GM15510 (cell line): ENCODE results near the gene SERTAD3.

ENCODE experiments used
- POLR2A ChIP-seq: IDR thresholded peaks from 3 replicates; pipeline ENCODE4 v1.6.1; 2011; ENCODE audit warnings: borderline replicate concordance; ENCODE audit not compliant: insufficient read length; ENCODE audit errors: extremely low read depth

SERTAD3 gene

DNA sequence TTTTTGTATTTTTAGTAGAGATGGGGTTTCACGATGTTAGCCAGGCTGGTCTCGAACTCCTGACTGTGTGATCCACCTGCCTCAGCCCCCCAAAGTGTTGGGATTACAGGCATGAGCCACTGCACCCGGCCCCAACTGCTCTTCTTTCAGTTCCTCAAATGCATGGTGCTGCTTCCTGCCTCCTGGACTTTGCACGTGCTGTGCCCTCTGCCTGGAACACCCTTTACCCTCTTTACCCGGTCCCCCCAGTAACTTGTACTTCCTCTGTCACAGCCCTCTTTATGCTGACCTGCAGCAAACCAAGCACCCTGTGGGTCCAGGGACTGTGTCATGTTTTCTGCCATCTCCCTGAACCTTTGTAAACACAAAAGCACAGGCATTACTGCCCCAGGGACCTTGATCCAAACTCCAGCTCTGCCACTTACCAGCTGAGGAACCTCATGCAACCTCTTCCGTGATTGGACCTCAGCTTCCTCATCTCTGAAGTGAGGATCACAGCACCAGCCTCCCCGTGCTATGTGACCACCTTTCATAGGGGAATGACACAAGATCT is 17.6 kb upstream of the SERTAD3 start:
- TF ChIP-seq POLR2A, result no peak

DNA sequence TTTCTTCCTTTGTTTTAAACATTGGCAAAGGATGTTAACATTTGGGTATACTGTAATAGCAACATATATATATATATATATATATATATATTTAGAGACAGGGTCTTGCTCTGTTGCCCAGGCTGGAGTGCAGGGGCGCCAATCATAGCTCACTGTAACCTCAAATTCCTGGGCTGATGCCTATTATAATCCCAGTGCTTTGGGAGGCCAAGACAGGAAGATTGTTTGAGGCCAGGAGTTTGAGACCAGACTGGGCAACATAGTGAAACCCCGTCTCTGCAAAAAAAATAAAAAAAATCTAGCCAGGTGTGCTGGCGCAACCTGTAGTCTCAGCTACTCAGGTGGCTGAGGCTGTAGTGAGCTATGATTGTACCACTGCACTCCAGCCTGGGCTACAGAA is 16.1 kb upstream of the SERTAD3 start:
- no peak for TF ChIP-seq POLR2A

DNA sequence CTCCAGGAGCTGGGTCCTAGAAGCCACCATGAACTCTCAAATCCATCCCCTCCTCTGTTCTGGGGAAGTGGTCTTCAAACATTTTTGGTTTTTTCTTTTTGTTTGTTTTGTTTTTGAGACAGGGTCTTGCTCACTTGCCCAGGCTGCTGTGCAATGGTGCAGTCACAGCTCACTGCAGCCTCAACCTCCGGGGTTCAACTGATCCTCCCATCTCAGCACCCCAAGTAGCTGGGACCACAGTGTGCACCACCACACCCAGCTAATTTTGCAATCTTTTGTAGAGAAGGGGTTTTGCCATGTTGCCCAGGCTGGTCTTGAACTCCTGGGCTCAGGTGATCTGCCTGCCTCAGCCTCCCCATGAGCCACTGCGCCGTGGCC is 14.5 kb upstream of the SERTAD3 start:
- TF ChIP-seq POLR2A, result no peak

DNA sequence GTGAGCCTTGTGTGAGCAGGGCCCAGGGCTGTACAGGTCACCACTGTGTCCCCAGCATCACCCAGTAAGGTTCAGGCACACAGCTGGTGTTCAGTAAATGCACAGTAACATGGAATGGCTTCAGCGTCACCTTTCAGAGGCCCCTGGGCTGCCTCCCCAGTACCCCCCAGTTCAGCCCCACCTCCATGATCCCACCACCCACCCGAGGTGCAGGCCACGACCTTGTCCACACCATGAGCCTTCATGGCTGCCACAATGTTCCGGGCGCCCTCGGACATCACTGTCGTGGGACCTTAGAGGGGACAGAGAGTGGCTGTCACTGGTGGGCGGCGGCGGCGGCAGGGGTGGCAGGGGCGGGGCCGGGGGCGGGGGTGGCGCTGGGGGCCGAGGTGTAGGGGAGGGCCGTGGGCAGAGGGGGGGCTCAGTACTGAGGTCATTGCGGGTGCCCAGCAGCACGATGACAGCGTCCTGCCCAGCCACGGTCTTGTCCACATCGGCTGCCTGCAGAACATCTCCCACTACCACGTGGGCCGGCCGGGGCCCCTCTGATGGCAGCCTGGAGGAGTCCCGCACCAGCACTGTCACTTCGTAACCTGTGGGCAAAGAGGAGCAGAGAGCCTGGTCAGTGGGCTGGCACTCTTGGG is 13.9 kb upstream of the SERTAD3 start:
- TF ChIP-seq POLR2A, result no peak

DNA sequence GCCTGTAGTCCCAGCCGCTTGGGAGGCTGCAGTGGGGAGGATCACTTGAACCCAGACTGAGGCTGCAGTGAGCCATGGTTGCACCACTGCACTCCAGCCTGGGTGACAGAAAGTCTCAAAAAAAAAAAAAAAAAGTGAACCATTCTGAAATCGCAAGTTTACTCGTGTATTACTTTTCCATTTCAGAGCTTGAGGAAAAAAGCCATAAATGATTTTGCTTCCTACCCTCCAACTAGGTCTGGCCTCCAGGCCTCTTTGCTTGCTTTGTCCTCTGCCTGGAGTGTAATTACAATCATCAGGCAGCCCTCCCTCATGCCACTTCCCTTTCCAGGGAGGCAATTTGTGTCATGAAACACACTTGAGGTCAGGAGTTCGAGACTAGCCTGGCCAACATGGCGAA is 12.9 kb upstream of the SERTAD3 start:
- TF ChIP-seq POLR2A, result no peak

DNA sequence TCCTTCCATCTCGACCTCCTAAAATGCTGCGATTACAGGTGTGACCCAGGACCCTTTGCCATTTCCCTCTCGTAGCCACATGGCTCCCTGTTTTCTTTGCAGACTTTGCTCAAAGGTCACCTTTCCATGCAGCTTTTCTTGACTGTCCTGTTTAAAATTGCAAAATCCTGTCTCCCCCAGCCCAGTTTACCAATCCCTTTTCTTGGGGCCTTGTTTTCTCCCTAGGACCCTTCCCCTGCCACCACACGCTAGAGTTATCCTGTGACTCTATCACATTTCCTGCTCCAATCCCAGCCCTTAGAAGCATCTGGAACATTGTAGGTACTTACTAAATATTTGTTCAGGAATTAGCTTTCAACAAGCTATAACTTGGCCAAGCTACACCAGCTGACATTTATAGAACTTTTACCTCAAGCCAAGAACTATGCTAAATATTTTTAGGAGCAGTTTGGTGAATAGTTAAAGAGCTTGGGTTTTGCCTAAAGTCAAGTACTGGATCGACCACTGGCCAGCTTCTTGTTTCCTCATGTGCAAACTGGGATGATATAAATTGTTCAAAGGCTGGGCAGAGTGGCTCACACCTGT is 9.1 kb upstream of the SERTAD3 start:
- TF ChIP-seq POLR2A, result no peak

DNA sequence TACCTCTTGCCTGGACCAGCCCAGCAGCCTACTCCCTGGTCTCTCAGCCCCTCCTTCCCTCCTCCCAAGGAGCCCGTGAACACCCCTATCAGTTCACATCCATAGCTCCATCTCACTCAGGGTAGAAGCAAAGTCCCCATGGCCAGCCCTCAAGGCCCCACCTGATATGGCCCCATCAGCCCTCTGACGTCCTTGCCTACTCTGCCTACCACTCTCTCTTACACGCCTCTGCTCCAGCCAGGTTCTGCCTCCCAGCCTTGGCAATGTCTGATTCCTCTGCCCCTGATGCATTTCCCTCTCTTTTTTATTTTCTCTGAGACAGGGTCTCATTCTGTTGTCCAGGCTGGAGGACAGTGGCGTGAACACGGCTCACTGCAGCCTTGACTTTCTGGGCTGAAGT is 7.9 kb upstream of the SERTAD3 start:
- no peak for TF ChIP-seq POLR2A

DNA sequence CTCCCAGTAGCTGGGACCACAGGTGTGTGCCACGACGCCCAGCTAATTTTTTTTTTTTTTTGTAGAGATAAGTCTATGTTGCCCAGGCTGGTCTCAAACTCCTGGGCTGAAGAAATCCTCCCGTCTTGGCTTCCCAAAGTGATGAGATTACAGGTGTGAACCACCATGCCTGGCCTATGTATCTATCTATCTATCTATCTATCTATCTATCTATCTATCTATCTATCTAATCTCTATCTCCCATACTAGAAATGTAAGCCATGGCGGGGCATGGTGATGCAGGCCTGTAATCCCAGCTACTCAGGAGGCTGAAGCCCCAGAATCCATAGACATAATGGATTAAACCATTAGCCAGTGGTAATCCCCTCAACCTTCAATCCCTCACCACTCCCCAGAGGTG is 6.5 kb upstream of the SERTAD3 start:
- TF ChIP-seq POLR2A, result no peak

DNA sequence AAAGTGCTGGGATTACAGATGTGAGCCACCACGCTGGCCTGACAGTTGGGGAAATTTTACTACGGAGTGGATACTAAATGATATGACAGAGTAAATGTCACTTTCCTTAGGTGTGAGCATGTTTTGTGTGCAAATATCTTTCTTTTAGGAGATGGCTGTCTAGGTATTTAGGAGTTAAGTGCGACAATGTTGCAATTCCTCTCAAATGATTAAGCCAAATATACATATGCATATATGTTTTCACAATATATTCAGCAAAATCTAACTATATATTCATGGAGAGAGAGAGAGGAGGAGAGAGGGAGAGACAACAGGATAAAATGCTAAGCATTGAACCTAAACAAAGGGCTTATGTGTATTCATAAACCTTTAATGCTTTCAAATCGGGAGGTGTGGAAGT is 5.4 kb upstream of the SERTAD3 start:
- TF ChIP-seq POLR2A, result no peak

DNA sequence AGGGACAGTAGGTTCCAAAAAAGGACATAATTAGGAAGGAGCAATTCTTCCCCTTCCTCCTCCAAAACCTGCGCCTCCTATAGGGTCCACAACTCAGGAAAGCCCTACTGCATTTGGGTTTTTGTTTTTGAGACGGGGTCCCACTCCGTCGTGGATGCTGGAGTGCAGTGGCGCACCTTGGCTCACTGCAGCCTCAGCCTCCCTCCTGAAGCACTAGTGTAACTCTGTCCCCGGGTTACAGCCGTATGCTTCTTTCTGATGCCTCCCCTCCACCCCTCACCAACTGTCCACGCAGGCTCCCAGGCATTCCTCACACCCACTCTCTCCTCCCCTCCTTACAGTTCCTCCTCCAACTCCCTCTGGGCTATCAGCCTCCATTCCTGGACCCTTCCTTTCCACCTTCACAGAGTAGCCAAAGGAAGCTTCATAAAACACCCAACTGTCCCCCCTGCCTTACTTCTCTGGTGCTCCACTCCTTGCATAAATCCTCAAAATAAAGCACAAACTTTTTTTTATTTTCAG is 2.2 kb upstream of the SERTAD3 start:
- TF ChIP-seq POLR2A, result no peak

DNA sequence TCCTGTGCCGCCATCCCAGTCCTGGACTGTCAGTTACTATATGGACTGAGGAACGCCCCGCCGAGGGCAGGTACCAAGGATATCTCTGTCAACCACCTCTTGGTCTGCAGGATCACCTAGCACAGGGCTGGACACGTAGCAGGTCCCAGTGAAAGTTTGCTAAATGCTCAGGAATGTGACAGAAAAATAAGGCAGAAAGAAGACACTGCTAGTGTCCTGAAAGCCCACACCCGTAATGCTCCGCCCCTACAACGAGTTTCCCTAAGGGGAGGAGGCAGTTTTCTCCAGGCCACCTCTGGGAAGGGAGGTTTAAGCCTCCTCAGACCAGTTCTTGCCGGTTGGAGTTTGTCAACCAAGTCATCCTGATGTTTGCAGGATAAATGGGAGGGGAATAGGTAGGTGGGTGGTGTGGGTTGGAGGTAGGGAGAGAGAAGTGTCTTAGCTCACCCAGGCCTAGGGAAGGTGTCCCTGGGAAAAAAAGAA is 1.7 kb upstream of the SERTAD3 start:
- no peak for TF ChIP-seq POLR2A

DNA sequence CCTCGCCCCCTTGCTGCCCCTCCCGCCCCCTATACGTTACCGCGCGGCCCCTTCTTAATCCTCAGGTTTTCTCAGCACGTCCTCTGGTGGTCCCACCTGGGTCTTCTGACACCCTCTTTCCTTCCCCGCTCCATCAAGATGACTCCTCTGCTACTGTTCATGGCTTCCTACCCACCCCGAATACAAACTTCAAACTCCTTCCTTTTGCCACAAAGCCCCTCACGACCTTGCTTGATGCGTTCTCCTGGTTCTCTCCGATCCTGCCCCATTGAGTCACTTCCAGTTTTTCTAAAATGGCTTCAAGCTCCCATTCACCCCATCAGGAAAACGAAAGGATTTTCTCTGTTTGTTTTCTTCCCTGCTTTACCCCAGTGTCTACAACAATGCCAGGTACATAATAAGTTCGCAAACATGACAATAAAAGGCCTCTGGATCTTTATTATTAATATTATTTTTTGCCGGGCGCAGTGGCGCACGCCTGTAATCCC is 734 bp upstream of the SERTAD3 start:
- TF ChIP-seq POLR2A, result no peak

DNA sequence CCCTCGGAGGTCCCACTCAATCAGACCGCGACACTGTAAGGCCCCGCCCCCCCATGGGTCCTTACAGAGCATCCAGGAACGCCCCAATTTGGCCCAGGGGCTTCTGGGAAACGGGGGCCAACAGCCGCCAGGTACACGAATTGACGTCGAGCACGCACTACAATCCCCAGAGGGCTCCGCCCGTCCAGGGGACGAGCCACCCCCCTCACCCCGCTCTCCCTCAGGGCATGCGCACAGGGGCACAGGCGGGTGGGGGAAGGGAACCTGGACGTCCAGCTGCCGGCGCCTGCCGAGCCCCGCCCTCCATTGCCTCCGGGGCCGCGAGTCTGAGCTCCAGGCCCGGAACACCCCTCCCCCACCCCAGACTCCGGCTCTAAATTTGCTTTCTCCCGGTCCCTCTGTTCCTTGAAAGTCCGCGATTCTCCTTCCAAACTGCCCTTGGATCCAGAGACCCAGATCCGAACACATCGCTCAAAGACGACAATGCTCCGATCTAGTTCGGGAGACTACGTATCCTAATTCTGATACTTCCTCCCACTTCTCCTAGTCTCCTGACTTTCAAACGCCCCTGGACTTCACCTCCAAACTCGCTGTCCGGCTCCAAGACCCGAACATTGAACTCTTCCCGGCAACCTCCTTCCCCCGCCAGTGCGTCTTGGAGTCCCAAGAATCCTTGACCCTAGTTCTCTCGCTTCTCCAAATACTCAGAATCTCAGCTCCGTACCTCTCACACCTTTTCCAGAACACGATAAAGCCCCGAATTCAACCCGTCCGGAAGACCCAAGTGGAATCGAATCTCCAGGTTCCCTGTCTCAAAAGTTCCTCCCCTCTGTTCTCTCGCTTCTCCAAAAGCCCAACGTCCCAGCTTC is 770 bp downstream of the SERTAD3 start:
- TF ChIP-seq POLR2A, result peak; percentile 48

DNA sequence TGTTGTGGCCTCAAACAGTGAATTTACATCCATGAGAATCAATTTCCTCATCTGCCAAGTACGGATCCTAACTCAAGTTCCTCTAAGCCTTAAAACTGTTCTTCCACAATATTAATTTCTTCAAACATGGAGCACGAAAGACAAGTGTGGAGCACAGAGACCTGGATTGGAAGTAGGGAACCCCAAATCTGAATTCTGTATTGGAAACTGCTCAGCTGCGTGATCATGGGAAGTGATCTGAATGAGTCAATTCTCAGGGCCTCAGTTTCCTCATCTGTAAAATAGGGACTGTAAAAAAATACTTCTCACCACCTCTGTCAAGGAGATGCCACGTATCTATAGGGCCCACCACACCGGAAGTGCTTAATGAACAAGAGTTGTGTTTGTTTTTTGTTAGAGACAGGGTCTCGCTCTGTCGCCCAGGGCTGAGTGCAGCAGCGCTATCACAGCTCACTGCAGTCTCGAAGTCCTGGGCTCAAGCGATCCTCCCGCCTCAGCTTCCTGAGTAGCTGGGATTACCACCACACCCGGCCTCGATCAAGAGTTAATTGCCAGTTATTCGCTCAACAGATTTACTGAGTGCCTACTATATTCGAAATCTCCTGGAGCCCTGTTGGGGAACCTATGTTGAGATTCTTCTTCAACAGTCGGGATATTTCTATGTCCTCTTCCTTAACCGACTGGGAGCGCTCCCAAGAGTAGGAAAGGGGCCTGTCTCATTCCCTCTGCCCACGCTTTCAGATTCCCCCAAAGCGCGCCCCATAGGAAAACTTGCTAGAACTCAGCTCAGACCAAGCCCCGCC is 1.6 kb downstream of the SERTAD3 start:
- no peak for TF ChIP-seq POLR2A
